ENCODE measurements around the gene CSF3R.

The CSF3R gene

DNA sequence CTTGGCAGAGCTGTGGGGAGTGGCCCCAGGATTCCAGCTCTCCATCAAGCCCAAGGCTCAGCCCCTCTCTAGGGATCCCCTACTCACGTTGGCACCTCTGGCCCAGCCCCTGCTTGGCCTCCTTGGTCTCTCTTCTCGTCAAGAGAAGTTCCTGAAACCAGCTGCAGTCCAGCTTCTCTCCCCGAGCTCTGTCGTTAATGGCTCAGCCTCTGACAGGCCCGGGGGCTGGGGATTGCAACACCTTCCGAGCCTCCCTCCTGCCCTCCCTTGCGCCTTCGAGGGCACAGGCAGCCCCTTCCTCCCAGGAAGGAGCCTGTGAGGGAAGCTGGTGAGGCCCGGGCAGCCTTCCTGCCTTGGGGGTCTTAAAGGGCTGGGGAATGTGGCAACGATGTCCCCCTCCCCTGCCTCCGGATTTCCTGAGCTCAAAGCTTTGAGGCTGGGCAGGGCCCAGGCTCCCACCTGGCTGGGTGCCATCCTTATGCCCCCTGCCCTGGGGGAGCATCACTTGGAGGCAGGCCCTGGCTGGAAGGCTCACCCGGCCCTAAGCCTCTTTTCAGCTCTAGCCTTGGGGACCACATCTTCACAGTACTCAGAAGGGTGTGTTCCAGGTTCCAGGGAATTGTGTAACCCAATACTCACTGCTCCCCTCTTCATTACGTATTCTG lies at the start of gene CSF3R:
Gene CSF3R (minus strand): TSS at position 190 of the 665 bp plus-strand sequence. CDS start 3,417 bp downstream, outside the sequence.
- TF ChIP-seq CTCF (IDR thresholded peaks at IDR 0.05; ENCODE audit: low read length, missing control alignments): no peak
- H3K4me3 ChIP-seq (replicated peaks; ENCODE audit: low read depth, low read length): no peak within 1 kb of the TSS
- no peak for DNase-seq (ENCODE audit: low read depth)

GRCh38 chr1:36531833-36532232 lies 49.1 kb upstream of the CSF3R start:
- no peak overlapping the region for H3K4me3 ChIP-seq (replicated peaks; ENCODE audit: low read depth, low read length)
- no peak for DNase-seq (ENCODE audit: low read depth)
- no peak for TF ChIP-seq CTCF (IDR thresholded peaks at IDR 0.05; ENCODE audit: low read length, missing control alignments)

DNA sequence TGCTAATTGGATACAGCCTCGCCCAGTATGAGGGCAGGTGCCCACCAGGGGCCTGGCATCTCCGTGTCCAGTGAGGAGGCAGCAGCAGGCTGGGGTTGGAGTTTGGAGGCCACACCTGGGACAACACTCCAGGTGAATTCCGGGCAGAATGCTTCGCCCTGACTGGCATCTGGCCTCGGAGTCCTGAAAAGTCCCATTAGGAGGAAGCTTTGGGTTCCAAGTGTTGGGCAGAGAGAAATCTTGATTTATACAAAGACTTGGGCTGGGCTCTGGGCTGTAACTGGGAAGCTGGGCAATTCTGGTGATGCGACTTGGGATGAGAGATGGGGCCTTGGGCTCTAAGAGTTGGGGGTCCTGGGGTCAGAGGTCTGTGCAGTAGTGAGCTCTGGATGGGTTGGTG lies 48.1 kb upstream of the CSF3R start:
- TF ChIP-seq CTCF (IDR thresholded peaks at IDR 0.05; ENCODE audit: low read length, missing control alignments): no peak

GRCh38 chr1:36530261-36530660 lies 47.5 kb upstream of the CSF3R start:
- TF ChIP-seq CTCF (IDR thresholded peaks at IDR 0.05; ENCODE audit: low read length, missing control alignments): no peak
- H3K4me3 ChIP-seq (replicated peaks; ENCODE audit: low read depth, low read length): no peak overlapping the region
- DNase-seq (ENCODE audit: low read depth): no peak

More for the DNA sequence above, 48.1 kb upstream of the CSF3R start:
- no peak for DNase-seq (ENCODE audit: low read depth)
- no peak overlapping the region for H3K4me3 ChIP-seq (replicated peaks; ENCODE audit: low read depth, low read length)

DNA sequence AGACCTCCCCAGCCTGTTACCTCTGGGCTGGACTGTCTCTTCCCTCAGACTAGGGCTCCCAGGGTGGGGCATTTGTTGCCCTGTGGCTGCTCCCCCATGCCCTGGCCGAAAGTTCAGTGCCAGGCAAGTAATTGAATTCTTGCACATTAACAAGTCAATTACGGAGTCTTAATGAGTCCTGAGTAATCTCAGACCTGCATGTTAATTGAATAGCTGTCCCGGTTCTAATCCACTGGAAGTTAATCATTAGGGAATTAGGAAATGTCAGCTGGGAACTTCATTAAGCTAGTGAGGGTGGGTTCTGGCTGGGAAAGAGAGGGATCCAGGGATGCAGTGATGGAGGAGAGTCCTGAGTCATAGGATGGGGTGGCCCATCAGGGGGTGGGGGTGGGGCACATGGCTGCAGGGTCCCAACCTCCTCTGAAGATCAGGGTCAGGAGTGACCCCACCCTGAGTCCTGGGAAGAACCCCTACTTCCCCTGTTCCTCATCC lies 47.1 kb upstream of the CSF3R start:
- no peak overlapping the region for H3K4me3 ChIP-seq (replicated peaks; ENCODE audit: low read depth, low read length)
- DNase-seq (ENCODE audit: low read depth): no peak
- no peak for TF ChIP-seq CTCF (IDR thresholded peaks at IDR 0.05; ENCODE audit: low read length, missing control alignments)

DNA sequence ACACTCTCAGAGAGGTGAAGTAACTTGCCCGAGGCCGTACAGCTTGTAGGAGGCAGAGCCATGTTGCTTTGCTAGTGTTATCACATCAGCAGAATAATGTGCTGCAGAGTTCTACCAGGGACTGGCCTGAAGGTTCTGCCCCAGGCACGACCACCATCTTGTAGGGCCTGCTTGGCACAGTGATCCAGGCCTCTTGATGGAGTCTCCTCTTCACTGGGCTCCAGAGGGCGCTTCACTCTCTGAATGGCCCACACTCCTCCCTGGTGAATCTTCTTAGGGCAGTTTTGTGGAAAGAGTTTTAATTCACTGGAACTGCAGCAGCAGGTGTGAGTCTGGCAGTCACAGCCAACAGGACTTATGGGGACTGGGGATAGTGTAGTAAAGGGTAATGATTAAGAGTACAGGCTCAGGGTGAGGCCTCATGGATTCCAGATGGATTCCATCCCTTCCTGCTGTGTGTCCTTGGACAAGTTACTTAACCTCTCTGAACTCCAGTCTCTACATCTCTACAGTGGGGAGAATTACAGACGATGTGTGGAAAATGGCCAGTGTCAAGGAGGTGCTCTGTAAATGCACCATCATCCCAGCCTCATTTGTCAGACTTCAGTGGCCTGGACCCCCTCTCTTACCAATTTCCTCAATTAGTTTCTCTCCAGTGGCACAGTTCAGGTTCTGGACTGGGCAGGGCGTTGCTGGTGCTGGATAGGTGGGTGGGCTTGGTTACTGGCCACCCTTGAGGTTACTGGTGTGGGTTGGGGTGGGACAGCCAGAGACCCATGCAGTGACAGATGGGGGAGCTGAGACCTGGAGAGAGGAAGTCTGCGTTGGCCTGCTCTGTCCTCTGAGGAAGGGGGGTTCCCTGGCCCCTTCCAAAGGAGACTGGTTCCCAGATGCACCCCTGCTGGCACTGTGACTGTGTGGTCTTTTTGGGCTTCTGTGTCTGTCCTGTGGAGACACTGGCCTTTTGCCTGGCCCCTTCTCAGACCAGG lies 45.9 kb upstream of the CSF3R start:
- no peak overlapping the region for H3K4me3 ChIP-seq (replicated peaks; ENCODE audit: low read depth, low read length)
- no peak for TF ChIP-seq CTCF (IDR thresholded peaks at IDR 0.05; ENCODE audit: low read length, missing control alignments)
- no peak for DNase-seq (ENCODE audit: low read depth)

Data from fibroblast of pulmonary artery (primary cell).